ENCODE measurements around the gene CX3CR1.
"Not testable (repeated sequence)": the region's sequence is repeated elsewhere in the genome, so short reads cannot be mapped to it uniquely, and the experiment has no call there.

The CX3CR1 gene

GRCh38 chr3:39279745-39280517 is at the start of gene CX3CR1:
CX3CR1 (minus strand) TSS chr3:39280036; CDS start chr3:39266509, 13,527 bp downstream.
- no peak for DNase-seq (ENCODE audit: low read depth in 1 of 2, low spot score in 1 of 2)

- no peak for DNase-seq (ENCODE audit: low read depth in 1 of 2, low spot score in 1 of 2)
These were observed 49.7 kb upstream of the CX3CR1 start, which contains the start of gene CCR8 for GRCh38 chr3:39329493-39329892. CCR8 (plus strand) TSS chr3:39329709; CDS start chr3:39332332, 2,623 bp downstream.

- DNase-seq (ENCODE audit: low read depth in 1 of 2, low spot score in 1 of 2) = no peak
These were observed 48.0 kb upstream of the CX3CR1 start for GRCh38 chr3:39327746-39328349.

GRCh38 chr3:39327053-39327745 is 47.4 kb upstream of the CX3CR1 start:
- DNase-seq (ENCODE audit: low read depth in 1 of 2, low spot score in 1 of 2) = no peak

- no peak for DNase-seq (ENCODE audit: low read depth in 1 of 2, low spot score in 1 of 2)
These were observed 45.4 kb upstream of the CX3CR1 start for GRCh38 chr3:39325236-39325635.

GRCh38 chr3:39323494-39323893 is 43.7 kb upstream of the CX3CR1 start:
- no peak for DNase-seq (ENCODE audit: low read depth in 1 of 2, low spot score in 1 of 2)

- no peak for DNase-seq (ENCODE audit: low read depth in 1 of 2, low spot score in 1 of 2)
These were observed 43.1 kb upstream of the CX3CR1 start for GRCh38 chr3:39322936-39323335.

GRCh38 chr3:39322209-39322715 is 42.4 kb upstream of the CX3CR1 start:
- DNase-seq (ENCODE audit: low read depth in 1 of 2, low spot score in 1 of 2) = not testable (repeated sequence)

- not testable (repeated sequence) for DNase-seq (ENCODE audit: low read depth in 1 of 2, low spot score in 1 of 2)
These were observed 41.7 kb upstream of the CX3CR1 start for GRCh38 chr3:39321574-39321983.

- no peak for DNase-seq (ENCODE audit: low read depth in 1 of 2, low spot score in 1 of 2)
These were observed 39.4 kb upstream of the CX3CR1 start for GRCh38 chr3:39319249-39319648.

GRCh38 chr3:39318301-39318700 is 38.5 kb upstream of the CX3CR1 start:
- no peak for DNase-seq (ENCODE audit: low read depth in 1 of 2, low spot score in 1 of 2)

- no peak for DNase-seq (ENCODE audit: low read depth in 1 of 2, low spot score in 1 of 2)
These were observed 37.8 kb upstream of the CX3CR1 start for GRCh38 chr3:39317571-39318169.

- no peak for DNase-seq (ENCODE audit: low read depth in 1 of 2, low spot score in 1 of 2)
These were observed 35.6 kb upstream of the CX3CR1 start for GRCh38 chr3:39315420-39315819.

- no peak for DNase-seq (ENCODE audit: low read depth in 1 of 2, low spot score in 1 of 2)
These were observed 33.5 kb upstream of the CX3CR1 start for GRCh38 chr3:39313289-39313688.

- DNase-seq (ENCODE audit: low read depth in 1 of 2, low spot score in 1 of 2) = no peak
These were observed 22.3 kb upstream of the CX3CR1 start for GRCh38 chr3:39302178-39302577.

- DNase-seq (ENCODE audit: low read depth in 1 of 2, low spot score in 1 of 2) = no peak
These were observed 19.4 kb upstream of the CX3CR1 start for GRCh38 chr3:39299279-39299678.

- DNase-seq (ENCODE audit: low read depth in 1 of 2, low spot score in 1 of 2) = no peak
These were observed 16.6 kb upstream of the CX3CR1 start for GRCh38 chr3:39296197-39297077.

- no peak for DNase-seq (ENCODE audit: low read depth in 1 of 2, low spot score in 1 of 2)
These were observed 15.4 kb upstream of the CX3CR1 start for GRCh38 chr3:39295184-39295775.

- DNase-seq (ENCODE audit: low read depth in 1 of 2, low spot score in 1 of 2) = no peak
These were observed 14.8 kb upstream of the CX3CR1 start for GRCh38 chr3:39294446-39295183.

All from stimulated activated CD4-positive, alpha-beta T cell treated with anti-CD3 and anti-CD28 coated beads, Interleukin-15, amount 100 ng/mL, for 1 hour (primary cell).